GM21529 (cell line): ENCODE data around the gene C1QTNF3.
"Not testable (repeated sequence)": the region's sequence is repeated elsewhere in the genome, so short reads cannot be mapped to it uniquely, and the experiment has no call there.

ENCODE experiments used
- ATAC-seq: cut with Tn5 transposase; IDR thresholded peaks from one replicate; pipeline ENCODE4 v1.9.1; 2021; ENCODE audit not compliant: unreplicated experiment

C1QTNF3 gene

DNA sequence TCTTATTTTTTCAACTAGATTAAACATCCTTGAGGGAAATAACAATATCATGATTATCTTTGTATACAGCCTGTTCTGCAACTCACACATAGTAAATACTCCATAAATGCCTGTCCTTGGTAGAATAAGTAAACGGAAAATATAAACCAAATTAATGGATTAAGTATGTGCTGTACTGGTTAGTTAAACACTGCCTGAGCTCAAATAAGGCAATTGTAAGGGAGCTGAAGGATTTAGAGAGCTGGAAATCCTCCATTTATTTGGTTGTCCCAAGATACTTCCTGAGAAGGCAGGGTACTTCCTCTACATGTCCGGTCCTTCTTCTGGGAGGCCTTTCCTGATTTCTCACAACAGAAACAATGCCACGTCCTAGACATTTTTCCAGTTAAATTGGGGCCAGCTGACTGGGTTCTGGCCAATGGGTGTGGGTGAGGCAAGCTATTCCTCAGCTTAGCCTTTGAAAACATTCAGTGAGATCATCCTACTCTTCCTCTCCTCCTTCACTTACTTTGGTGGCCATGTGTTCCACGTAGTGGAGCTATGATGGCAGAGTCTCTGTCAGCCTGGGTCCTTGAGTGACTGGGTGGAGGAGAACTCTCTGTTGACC, 8.5 kb upstream of the C1QTNF3 start:
- ATAC-seq = no peak

- no peak for ATAC-seq
Observed at GRCh38 chr5:34047774-34048572, 5.0 kb upstream of the C1QTNF3 start.

DNA sequence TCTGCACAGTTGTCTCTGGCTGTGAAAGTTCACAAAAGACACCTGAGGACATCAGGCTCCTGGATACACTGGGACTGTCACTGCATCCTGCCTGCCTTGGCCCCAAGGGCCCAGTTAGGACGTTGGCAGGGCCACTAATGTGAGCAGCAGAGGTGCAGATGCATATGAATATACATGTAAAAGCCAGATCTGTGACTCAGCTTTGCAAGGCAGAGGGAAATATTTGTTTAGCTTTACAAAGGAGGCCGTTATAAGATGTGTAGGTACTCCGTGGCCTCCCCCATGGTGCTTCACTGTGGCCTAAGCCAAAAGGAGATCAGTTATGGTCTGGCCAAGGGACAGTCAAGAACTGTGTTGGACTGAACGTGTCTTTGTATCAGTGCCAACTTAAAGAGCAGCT, 4.1 kb upstream of the C1QTNF3 start:
- ATAC-seq = no peak

- no peak for ATAC-seq
Observed at GRCh38 chr5:34045996-34046395, 3.0 kb upstream of the C1QTNF3 start.

GRCh38 chr5:34045023-34045422, 2.0 kb upstream of the C1QTNF3 start:
- ATAC-seq = no peak

GRCh38 chr5:34042321-34042720, 692 bp downstream of the C1QTNF3 start:
- no peak for ATAC-seq

DNA sequence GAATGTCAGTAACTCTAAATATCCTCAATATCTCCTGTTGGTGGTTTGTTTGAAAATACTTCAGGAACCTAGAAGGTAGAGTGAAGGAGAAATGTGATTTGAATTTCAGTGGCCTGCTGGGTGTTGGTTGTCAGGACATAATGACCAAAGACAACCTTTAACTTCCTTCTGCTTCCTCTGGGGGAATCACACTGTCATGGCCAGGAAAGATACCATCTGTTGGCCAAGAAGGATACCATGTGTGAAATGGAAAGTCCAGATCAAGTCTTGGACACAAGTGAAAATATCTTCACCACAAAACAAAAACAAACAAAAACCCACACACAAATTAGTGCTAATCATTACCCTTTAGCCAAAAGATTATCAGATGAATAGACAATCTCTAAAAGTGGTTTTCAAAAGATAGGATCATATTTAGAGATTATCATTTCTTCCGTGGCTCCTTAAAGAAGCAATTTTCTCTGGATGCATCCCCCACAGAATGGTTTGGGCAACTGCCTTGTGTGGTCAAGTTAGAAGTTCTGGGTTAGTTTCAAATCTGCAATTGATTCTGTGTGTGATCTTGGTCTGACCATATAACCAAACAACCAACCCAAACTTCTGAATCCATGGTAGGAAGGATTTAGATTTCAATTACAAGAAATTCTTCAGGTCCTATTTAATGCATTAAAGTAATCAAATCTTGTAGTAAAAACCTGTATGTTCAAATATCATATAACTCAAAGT, 1.6 kb downstream of the C1QTNF3 start:
- ATAC-seq = no peak

GRCh38 chr5:34040472-34040871, 2.5 kb downstream of the C1QTNF3 start:
- ATAC-seq = no peak

GRCh38 chr5:34039398-34040157, 3.4 kb downstream of the C1QTNF3 start:
- no peak for ATAC-seq

- no peak for ATAC-seq
Observed at GRCh38 chr5:34038838-34039237, 4.2 kb downstream of the C1QTNF3 start.

DNA sequence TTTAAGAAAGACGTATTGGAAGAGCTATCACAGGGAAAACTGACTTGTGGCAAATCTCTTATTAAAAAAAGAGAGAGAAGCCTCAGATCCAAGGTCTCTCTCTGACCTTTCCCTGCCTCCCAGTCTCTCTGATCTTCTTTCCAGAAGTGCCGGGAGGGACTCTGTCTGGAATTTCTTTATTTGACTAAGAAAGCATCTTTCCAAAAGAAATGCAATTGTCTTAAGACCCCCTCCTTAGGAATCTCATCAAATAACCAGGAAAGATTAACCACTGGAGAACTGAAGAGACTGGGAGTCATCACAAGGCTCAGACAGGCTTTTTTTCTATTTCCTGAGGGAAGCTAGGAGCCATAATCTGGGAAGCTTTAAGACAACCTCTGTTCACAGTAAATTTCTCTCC, 4.6 kb downstream of the C1QTNF3 start:
- no peak for ATAC-seq

DNA sequence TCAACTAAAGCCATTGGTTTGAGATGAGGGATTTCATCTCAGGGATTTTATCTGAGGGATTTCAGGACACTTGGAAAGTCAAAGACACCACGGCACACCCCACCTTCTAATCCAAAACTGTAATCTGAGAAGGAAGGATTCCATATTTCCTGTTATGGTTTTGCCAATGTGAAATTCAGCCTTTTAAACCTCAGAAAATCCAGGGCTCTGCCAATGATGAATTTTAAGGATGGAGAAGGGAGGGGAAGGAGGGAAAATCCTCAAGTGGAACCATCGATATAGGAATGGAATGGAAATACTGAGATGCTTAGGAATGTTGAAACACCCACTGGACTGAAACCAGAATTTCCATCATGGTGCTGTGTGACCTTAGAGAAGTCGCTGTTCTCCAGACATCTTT, 5.3 kb downstream of the C1QTNF3 start:
- ATAC-seq = no peak

- no peak for ATAC-seq
Observed at GRCh38 chr5:34035756-34036155, 7.3 kb downstream of the C1QTNF3 start.

- peak; percentile 55 for ATAC-seq
Observed at GRCh38 chr5:34034534-34035327, 8.3 kb downstream of the C1QTNF3 start.

GRCh38 chr5:34031966-34032365, 11.0 kb downstream of the C1QTNF3 start:
- no peak for ATAC-seq

DNA sequence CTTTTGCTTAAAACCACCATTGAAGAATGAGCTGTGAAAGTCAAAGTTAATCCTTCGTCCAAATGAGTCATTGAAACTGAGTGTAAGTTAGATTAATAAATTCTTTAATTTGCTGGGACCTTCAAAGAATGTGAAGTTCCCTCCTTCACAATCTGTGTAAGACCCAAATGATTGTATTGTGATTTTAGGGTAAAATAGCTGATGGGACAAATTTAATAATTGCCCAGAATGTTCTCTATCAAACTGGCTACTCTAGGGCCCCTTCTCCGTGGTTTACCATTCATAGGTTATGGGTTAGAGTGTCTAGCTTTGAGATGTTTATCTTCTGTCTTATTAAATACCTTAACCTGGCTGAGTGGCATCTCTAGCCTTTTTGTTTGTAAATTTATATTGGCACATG, 11.9 kb downstream of the C1QTNF3 start:
- no peak for ATAC-seq

- ATAC-seq = not testable (repeated sequence)
Observed at GRCh38 chr5:34030585-34030984, 12.4 kb downstream of the C1QTNF3 start.

DNA sequence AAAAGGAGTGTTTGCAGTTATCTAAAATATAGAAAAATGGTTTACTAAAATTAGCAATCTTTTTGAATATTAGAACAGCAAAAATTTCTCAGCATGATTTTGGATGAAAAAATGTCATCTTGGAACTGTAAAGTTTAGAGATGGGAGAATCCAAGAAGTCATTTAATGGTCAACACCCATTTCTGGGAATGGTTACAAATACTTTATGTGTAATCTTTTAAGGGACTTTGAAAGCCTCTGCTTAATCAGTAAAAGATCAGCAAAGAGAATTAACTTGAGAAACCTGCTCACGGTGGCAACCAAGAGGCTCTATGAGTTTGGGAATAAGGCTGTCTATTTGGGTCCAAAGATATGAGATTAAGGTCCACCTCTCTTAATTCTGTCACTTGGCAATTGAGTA, 13.0 kb downstream of the C1QTNF3 start:
- ATAC-seq = no peak

GRCh38 chr5:34028349-34028748, 14.7 kb downstream of the C1QTNF3 start:
- ATAC-seq = no peak

DNA sequence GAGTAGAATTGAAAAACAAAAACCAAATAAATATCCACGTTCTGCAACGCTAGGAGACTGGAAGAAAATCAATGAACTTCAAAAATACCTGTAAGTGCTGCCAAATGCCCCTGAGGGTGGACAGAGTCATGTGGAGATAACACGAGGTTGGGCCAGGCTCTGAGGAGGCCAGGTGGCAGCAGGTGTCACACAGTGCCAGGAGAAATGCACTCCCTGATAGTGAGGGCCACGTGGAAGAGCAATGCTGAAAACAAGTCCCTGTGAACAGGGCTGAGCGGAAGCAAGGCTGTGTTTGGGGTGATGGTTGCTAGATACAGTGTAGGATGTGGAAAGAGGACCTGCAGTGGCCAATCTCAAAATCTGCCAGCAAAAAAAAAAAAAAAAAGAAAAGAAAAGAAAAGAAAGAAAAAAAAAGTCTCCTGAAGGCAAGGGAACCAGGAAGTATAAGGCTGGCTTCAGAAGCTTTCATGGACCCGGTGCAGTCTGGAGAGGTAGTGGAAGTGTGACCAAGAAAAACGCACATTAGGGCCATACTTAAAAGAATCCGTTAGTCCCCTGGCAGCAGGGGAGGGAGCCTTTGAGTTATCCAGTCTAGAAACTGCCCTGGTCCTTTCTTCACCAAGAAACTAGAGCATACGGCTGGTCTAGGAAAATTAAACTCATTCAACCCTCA, 16.8 kb downstream of the C1QTNF3 start:
- no peak for ATAC-seq
